WERI-Rb-1 (cell line): Measurements from ENCODE around the gene FBLN1.

Experiments
- DNase-seq: peaks from one replicate; pipeline ENCODE4 v3.0.0-alpha.2; 2020
- H3K27ac ChIP-seq: fragments of 250-450 bp; sonication (Bioruptor Pico); 2 replicates; pipeline ENCODE4 v1.5.1; 2020; ENCODE audit warnings: mild to moderate bottlenecking, moderate library complexity
- H3K27me3 ChIP-seq: fragments of 250-450 bp; sonication (Bioruptor Pico); 2 replicates; pipeline ENCODE4 v1.5.1; 2021; ENCODE audit warnings: mild to moderate bottlenecking, low read depth, moderate library complexity; ENCODE audit not compliant: insufficient read depth, severe bottlenecking
- H3K36me3 ChIP-seq: fragments of 250-450 bp; sonication (Bioruptor Pico); 2 replicates; pipeline ENCODE4 v1.5.1; 2020; ENCODE audit warnings: mild to moderate bottlenecking, moderate library complexity
- H3K4me3 ChIP-seq: 2 replicates; pipeline ENCODE4 v1.5.1; 2011; ENCODE audit warnings: low read depth, mild to moderate bottlenecking, control low read depth, low read length
- H3K9me3 ChIP-seq: fragments of 250-450 bp; sonication (Bioruptor Pico); 2 replicates; pipeline ENCODE4 v1.5.1; 2021; ENCODE audit warnings: mild to moderate bottlenecking, moderate library complexity; ENCODE audit not compliant: severe bottlenecking
- TF ChIP-seq, protein P1 (sequence below): IDR thresholded peaks from 2 replicates; pipeline ENCODE4 v1.5.1; 2011; ENCODE audit warnings: low read depth, mild to moderate bottlenecking, control low read depth, inconsistent platforms, low read length

Gene FBLN1

DNA sequence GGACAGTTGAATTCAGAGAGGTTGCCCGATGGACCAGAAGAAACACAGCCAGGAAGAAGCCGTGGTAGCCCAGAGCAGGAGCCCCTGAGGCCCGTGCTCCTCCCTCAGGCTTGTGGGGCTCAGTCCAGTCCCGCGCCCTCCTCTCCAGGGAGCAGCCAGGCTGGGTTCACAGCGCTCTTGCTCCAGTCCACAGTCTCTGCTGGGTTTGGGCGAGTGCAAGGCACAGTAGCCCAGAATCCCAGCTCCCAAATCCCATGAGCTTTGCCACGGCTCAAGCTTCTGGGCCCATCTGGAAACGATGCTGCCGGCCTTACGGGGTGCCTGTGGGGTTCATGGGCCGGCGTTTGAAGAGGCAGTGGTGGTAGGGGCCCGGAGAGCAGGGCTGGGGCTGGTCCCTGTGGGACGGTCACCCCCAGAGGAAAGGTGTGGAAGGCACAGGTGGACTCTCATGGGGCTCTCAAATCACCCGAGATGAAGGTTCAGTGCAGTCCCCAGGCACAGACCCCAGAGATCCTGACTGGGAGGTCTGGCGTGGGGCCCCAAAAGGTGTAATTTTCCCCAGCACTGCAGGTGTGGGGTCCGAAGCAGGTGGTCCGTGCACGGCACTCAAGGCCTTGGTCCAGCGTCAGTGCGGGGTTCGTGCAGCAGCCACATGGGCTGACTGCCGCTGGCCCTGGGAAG is 138.4 kb downstream of the FBLN1 start:
- DNase-seq, result no peak

DNA sequence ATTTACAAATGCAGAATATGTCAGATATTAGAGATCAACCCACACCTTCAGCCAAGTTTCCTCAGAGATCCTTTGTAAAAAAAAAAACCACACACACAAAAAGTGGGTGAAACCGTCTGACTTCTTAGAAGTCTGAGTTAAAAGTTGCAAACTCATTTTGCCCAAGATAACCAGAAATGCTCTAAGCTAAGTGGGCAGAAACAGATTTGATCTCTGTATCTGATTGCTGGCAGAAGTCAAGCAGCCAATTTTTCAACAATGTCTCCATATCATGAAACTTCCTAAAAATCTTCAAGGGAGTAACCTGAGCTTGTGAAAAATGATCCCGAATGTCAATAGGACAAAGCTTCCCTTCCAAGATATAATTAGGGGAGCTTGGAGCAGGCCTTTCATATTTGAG is 140.3 kb downstream of the FBLN1 start:
- Histone ChIP-seq H3K4me3 (no peak overlapping the region), H3K36me3 (no peaks in the 10 kb centered on the region), H3K9me3 (no peaks in the 10 kb centered on the region), H3K27me3 (peaks cover 10% of the 10 kb centered on the region), H3K27ac (no peak overlapping the region)
- TF ChIP-seq, protein P1, sequence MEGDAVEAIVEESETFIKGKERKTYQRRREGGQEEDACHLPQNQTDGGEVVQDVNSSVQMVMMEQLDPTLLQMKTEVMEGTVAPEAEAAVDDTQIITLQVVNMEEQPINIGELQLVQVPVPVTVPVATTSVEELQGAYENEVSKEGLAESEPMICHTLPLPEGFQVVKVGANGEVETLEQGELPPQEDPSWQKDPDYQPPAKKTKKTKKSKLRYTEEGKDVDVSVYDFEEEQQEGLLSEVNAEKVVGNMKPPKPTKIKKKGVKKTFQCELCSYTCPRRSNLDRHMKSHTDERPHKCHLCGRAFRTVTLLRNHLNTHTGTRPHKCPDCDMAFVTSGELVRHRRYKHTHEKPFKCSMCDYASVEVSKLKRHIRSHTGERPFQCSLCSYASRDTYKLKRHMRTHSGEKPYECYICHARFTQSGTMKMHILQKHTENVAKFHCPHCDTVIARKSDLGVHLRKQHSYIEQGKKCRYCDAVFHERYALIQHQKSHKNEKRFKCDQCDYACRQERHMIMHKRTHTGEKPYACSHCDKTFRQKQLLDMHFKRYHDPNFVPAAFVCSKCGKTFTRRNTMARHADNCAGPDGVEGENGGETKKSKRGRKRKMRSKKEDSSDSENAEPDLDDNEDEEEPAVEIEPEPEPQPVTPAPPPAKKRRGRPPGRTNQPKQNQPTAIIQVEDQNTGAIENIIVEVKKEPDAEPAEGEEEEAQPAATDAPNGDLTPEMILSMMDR, result no peak
- no peak for DNase-seq

More for the DNA sequence above, 138.4 kb downstream of the FBLN1 start:
- Histone ChIP-seq H3K36me3 (no peaks in the 10 kb centered on the region), H3K27ac (no peak overlapping the region), H3K27me3 (peaks cover 10% of the 10 kb centered on the region), H3K4me3 (no peak overlapping the region), H3K9me3 (no peaks in the 10 kb centered on the region)
- TF ChIP-seq, protein P1, result no peak

DNA sequence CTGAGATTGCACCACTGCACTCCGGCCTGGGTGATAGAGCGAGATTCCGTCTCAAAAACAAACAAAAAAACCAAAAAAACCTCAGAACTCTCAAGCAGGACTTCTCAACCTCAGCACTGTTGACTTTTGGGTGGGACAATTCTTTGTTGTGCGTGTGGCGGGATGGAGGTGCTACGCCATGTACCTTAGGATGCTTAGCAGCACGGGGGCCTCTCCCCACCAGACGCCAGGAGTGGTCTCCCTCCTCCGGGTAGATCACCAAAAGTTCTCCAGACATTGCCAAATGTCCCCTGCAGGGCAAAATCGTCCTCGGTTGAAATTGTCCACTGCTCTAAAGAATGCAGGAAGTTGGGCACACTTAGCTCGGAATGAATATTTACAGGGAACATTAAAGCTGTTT is 142.0 kb downstream of the FBLN1 start:
- no peaks in the 10 kb centered on the region for H3K36me3 ChIP-seq
- H3K27me3 ChIP-seq, result peaks cover 10% of the 10 kb centered on the region
- no peak for DNase-seq
- TF ChIP-seq, protein P1, result no peak
- no peak overlapping the region for H3K27ac ChIP-seq
- no peak overlapping the region for H3K4me3 ChIP-seq
- H3K9me3 ChIP-seq, result no peaks in the 10 kb centered on the region

DNA sequence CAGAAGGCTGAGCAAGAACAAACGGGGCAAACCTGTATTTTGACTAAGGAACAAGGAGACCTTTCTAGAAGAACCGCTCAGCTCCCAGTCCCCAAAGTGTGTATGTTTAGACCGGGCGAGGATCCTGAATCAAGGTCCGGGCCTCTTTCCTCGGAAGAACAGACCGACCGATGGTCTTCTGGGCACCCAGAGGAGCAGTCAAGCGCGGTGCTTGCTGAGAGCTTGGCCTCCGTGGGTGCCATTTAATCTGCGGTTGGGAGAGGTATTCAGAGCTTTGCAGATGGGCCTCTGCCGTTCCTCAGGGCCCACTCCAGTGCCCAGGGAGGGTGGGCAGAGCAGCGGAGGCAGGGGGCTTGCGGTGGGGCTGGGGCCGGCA is 142.5 kb downstream of the FBLN1 start:
- Histone ChIP-seq H3K27ac (no peak overlapping the region), H3K36me3 (no peaks in the 10 kb centered on the region), H3K4me3 (peak overlapping the region; percentile 7; the same call in 1 of the 2 replicates), H3K9me3 (no peaks in the 10 kb centered on the region), H3K27me3 (peaks cover 10% of the 10 kb centered on the region)
- no peak for DNase-seq
- TF ChIP-seq, protein P1, result no peak

DNA sequence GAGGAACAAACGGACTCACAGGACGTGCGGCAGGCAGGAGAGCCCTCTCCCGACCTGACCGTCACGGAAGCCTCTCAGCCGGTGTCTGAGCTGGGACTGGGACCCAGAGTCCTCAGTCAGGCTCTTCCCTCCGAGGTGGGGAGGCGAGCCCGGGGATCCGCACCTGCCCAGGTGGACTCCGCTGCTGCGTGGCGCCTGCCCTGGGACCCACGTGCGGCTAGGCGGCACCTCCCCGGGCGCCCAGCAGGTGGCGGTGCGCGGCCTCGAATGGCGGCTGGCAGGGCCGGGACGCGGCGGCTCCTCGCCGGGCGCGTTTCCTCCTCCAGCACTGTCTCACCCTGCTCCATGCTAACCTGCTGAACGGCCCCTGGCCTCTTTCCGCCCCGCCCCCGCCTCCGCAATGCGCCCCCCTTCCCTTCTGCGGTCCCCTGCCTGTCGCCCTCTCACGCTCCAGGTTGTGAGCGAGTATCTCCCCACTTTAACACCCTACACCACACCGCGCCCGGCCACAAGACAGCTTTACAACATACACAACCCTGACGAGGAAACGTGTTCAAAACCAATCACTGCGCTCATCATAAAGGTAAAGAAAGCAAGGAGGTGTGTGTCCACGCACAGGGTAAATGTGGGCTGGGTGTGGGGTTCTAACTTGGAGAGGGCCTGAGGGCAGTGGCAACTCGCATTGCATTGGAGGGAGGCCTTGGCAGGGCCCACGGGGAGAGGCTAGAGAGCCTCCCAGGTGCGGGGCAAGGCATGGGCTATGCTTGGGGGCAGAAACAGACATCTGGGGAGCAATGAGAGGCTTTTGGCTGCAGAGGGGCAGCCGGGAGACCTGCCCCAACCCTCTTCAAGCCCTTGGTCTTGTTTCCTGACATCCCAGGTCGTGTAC is 143.1 kb downstream of the FBLN1 start:
- H3K9me3 ChIP-seq, result no peaks in the 10 kb centered on the region
- peaks cover 10% of the 10 kb centered on the region for H3K27me3 ChIP-seq
- H3K36me3 ChIP-seq, result no peaks in the 10 kb centered on the region
- H3K4me3 ChIP-seq, result peak overlapping the region; percentile 7; the same call in 1 of the 2 replicates
- H3K27ac ChIP-seq, result no peak overlapping the region
- DNase-seq, result peak; percentile 67
- TF ChIP-seq, protein P1, result peak; percentile 88
